ENCODE results near the gene EOMES. TPM values are rescaled to one million over a fixed set of nuclear protein-coding genes. Genes with fewer than 3 reads are reported as not detected.
A peak's percentile ranks its signal among the peaks of the same experiment; 100 is the strongest.
"Not testable (repeated sequence)": the region's sequence is repeated elsewhere in the genome, so short reads cannot be mapped to it uniquely, and the experiment has no call there.

EOMES gene
- not detected for polyA plus RNA-seq (2013, experiment 1 of 2; ENCODE audit: insufficient read length)
- not detected for polyA plus RNA-seq (2013, experiment 2 of 2; ENCODE audit: insufficient read length)

DNA sequence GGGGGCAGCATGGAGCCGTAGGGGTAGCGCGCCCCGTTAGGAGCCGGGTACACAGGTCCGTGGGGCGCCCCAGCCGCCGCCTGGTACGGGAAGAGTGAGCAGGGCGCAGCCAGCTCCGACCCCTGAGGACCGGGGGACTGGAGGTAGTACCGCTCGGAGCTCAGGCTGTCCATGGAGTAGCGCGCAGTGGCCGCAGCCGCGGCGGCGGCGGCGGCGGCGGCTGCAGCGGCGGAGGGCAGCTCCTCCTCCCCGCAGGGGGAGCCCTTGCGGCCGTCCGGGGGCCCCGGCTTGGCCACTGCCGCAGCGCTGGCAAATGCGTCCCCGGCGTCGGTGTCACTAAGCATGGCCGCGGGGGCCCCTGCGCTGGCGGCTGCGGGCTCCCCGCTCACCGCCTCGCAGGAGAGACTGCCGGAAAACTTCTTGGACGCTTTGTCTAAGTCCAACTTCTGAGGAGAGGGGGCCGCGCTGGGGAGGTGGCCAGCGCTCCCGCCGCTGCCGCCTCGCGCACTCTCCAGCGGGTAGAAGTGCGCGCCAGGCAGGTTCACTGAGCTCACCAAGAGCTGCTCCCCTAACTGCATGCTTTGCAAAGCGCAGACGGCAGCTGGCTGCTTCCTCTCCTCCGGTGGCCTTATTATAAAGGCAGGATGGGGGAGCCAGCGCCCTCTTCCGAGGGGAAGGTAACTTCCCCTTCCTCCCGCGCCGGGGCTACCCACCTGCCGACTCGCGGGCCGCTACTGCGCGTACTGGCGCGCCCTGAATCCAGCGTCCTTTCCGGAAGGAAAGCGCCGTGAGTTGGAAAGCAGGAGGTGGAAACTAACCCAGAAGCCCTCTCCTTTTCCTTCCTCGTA lies at the start of gene EOMES:
Gene EOMES (minus strand): TSS at position 607 of the 848 bp plus-strand sequence. CDS start 29 bp downstream, at position 578.
- no peak for DNase-seq

GRCh38 chr3:27770384-27770783 lies 48.3 kb upstream of the EOMES start:
- DNase-seq = not testable (repeated sequence)

DNA sequence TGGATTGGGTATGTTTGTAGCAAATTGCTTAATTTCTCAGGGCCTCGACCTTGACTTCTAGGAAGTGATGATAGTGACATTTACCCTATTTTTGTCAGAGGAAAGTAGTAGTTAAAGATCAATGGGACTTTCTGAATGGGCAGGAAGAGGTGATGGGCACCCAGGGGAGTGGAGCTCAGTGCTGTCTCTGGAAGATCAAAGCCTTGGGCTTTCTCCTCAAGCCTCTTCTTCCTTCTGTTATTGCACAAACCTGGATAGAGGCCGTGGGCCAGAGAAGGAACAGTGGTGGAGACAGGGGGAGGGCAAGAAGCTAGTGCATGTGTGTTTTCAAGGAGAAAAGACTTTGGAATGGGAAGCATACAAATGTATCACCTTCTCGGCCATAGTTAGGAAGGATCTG lies 44.9 kb upstream of the EOMES start:
- no peak for DNase-seq

GRCh38 chr3:27758083-27758482 lies 36.0 kb upstream of the EOMES start:
- DNase-seq = peak; percentile 59

DNA sequence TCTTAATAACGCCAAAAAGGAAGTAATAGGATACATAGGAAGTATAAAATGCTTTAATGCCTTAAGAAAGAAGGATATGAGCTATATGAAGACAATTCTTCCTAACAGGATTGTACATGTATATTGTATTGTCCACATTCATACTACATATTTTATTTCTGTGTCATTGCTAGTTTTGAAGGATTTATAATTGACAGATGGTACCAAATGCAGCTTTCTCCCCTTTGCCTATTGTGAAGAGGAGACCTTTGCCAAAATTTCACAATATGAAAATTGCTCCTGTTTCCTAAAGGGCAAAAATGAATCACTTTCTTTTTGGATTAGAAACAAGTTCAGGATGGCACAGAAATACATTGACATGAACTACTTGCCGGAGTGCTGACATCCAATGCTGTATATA lies 34.8 kb upstream of the EOMES start:
- DNase-seq = no peak

DNA sequence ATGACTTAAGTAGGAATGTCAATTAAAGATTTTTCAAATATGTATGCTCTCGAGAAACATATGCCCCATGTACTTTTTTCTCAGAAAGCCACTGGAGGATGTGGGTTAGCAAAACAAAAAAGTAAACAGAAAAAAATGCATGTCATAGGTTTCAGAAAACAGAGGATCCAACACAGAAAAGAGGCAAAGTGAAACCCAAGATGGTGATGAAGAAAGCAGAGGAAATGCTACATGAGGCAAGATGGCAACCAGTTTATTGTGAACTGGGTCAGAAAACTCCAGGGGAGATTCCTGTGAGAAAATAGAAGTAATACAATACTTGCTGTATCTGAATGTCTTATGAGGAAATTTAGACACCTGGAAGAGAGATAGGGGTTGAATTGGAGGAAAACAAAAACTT lies 30.8 kb upstream of the EOMES start:
- DNase-seq = no peak

DNA sequence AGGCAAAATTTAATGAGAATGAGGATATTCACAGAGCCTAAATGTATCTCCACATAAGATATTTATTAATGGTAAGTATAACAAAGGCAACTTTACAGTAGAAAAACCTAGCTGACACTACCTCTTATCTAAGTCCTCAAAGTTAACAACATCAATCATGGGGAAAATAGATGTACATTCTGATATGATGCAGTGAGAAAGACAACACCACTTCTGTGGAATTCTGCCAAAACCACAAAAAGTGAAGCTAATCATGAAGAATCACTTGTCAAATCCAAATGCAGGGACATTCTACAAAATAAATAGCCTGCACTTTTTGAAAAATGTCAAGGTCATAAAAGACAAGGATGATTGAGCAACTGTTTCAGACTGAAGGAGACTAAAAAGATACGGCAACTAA lies 27.5 kb upstream of the EOMES start:
- DNase-seq = no peak

DNA sequence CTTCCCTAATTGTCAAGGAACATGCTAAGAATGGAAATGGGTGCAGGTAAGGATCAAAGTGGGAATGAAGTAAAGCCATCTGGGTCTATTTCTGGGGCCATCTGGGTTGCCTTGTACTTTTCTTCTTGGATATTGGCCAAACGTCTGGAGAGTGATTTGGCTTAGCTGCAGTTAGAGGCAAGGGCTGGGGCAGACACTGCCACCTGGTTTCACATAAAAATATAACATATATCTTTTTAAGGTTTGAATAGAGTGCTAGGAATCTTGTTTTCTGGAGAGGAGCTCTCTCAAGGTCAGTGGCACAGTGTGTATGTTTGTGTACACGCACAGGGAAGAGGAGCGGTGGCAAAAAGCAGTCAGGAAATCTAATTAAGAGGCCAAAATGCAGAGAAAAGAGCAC lies 24.7 kb upstream of the EOMES start:
- no peak for DNase-seq

DNA sequence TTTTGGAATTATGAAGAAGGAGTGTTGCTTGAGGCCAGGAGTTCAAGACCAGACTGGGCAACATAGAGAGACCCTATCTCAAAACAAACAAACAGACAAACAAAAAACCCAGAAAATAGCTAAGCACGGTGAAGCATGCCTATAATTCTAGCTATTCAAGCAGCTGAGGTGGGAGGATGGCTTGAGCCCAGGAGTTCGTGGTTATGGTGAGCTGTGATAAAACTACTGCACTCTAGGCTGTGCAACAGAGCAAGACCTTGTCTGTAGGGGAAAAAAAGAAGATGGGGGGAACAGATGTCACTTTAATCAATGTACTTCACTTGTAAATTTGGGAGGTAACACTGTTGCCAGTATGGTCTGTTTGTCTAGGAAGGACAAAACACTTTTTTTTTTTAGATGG lies 18.7 kb upstream of the EOMES start:
- no peak for DNase-seq

DNA sequence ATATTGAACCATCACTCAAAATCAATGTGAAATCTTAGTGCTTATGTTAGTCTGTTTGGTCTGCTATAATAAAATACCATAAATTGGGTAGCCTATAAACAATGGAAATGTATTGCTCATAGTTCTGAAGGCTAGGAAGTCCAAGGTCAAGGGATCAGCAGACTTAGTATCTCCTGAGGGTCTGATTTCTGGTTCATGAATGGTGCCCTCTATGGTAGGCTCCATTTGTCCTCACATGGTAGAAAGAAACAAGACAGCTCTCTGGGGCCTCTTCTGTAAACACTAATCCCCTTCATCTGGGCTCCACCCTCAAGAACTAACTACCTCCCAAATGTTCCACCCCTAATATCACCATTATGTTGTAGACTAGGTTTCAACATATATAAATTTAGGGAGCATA lies 15.0 kb upstream of the EOMES start:
- no peak for DNase-seq

- no peak for DNase-seq
These were observed 8.9 kb upstream of the EOMES start for GRCh38 chr3:27730774-27731659.

GRCh38 chr3:27729748-27730611 lies 7.9 kb upstream of the EOMES start:
- DNase-seq = no peak

DNA sequence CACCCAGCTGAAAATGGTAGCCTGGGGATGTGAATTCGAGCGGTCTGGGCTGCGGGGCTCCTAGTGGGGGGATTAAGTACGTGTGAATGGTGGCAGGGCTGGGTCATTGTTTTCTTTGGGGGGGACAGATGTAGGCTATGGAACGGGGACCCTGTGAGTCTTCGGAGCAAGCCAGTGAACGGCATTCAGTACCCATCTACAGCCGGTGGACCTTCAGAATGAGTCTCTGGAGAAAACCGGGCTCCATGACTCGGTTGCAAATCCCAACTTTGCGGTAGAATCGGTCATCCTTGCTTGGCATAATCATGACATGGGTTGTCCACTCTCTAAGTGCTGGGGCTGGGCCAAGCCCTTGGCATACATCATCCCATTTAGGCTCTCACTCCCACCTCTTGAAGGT lies 7.2 kb upstream of the EOMES start:
- no peak for DNase-seq

- no peak for DNase-seq
These were observed 6.3 kb upstream of the EOMES start for GRCh38 chr3:27728195-27729087.

DNA sequence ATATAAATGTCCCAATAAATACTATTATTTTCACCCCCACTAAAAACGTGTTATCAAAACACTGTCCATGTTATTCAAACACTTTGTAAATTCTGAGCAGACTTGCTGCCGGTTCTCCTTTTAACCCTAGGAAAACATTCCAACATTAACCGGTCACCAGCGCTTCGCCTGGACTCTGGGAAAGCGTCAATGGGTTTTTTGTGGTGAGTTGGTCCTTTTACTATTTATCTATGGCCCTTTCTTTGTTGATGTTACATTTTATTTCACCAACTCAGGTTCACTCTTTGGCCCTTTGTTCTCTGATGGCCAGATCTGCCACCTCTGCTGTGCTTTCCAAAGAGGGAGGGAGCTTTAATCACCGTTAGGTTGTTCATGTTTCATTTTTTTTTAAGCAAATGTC lies 4.1 kb upstream of the EOMES start:
- no peak for DNase-seq

GRCh38 chr3:27724459-27725197 lies 2.5 kb upstream of the EOMES start:
- no peak for DNase-seq

- no peak for DNase-seq
These were observed 1.8 kb upstream of the EOMES start for GRCh38 chr3:27723815-27724458.

GRCh38 chr3:27723456-27723814 lies 1.3 kb upstream of the EOMES start:
- no peak for DNase-seq

DNA sequence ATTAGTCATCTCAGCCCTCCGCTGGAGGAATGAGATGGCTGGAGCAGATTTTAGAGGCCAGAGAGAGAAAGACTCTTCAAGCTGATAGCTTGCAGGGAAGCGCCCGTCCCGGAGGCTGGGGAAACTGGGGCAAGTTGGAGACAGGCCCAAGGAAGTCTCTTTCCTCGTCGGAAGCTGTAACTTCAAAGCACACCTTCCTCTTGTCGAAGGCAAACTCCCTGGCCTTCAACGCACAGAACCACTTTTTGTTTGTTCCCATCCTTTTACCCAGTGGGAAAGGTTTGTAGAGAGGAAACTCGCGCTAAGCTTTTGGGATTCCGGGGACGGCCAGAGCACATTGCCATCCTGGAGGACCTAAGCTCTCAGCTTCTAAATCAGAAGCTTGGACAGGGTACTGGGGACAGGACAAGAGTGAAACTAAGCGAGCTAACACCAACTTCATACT lies 900 bp upstream of the EOMES start:
- DNase-seq = no peak

Data from fibroblast of skin of abdomen (primary cell).